ENCODE results near the gene OGA.

The OGA gene

DNA sequence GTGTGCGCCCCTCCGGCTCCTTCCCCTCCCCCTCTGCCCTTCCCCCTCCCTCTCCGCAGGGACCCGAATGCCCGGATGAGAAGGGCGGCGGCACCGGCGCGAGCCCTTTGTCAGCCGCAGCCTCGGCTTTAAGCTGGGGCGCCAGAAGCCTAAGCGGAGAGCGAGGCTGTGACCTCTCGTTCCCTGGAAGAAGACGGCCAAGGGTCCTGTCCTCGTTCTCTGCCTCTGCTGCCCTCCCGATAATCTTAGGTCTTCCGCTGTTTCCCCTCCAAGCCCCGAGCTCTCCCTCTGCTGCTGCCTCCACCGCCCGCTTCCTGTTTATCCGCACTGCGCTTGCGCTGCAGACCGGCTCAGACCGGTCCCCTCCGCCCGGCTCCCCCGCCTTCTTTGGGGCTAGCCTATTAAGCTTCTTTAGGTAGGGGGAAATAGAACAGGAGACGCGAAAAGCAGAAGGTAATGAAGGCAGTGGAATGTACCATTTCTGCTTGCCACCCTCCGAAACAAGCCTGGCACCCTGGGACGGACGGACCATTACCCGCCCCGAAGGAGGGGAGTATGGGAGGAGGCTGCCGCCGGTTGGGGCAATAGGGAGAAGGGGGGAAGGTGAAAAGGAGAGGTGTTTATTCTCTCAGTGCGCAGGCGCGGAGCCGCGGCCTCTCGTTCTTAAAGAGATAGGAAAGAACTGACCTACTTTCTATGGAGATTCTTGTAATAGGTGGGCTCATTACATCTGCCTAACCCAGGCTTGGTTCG is at the start of gene OGA:
OGA (minus strand) TSS at position 326 of the 753 bp plus-strand sequence. CDS start 422 bp downstream, outside the sequence.
- peak; percentile 93 to 99 for DNase-seq

DNA sequence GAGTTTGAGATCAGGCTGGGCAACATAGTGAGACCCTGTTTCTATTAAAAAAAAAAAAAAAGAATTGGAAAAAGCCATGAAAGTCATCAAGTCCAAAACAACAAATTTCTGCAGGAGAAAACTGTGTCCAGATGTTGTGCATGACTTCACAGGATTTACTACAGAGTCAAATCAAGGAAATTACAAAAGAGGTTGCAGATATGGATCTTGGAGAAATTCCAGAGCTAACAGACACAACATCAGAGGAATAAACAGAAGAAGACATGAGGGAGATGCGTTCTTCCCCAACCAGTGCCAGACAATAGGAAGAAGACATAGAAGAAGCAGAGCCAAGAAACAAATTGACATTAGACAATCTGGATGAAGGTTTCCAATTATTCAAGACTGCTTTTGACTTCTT is 49.7 kb upstream of the OGA start:
- no peak for DNase-seq

DNA sequence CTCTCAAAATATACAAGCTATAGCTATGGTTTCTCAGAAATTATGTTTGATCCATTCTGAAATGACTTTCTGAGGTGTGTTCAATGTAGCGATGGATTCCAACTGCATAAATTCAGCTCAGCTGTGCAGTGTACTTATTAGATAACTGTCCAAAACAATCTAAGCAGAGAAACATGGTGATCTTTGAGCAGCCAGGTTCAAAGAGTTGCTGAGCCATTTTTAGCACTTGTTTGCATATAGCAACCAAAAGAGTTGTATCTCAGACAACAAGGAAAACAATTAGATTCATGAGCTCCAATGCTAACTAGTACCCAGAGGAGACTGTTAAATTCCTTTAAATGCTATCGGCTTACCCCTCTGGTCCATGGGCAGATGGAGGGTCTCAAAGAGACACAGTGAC is 41.3 kb upstream of the OGA start:
- DNase-seq: no peak

DNA sequence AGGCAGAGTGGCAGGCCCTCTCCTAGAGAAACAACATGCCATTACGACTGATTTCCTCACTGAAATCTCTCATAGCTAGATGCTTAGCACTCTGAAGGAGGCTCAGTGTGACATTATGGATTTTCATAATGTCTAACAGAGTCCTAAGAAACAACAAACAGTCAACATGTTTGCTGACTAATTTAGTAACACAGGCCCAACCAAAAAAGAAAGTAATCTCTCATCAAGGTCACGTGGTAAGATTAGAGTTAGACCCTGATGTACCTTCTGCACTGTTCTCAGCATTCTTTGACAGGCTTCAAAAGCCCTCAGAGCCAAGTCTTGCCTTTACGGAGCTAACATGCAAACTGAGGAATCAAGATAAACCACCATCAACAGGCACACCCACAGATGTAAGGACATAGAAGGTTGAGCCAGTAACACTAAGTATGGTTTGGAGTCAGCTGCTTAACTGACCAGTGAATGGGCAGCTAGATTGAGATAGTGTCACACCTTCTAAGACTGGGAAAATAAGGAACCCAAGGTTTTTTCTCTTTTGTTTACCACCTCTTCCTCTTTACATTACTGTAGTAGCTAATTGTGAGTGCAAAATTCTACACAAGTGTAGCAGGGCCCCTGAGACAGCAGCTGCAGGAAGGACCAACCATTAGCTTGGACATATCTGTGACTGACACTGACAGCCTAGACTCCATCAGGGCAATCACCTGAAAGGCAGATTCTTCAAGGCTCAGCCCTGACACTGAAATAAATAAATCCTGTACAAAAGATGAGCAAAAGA is 40.7 kb upstream of the OGA start:
- DNase-seq: no peak

DNA sequence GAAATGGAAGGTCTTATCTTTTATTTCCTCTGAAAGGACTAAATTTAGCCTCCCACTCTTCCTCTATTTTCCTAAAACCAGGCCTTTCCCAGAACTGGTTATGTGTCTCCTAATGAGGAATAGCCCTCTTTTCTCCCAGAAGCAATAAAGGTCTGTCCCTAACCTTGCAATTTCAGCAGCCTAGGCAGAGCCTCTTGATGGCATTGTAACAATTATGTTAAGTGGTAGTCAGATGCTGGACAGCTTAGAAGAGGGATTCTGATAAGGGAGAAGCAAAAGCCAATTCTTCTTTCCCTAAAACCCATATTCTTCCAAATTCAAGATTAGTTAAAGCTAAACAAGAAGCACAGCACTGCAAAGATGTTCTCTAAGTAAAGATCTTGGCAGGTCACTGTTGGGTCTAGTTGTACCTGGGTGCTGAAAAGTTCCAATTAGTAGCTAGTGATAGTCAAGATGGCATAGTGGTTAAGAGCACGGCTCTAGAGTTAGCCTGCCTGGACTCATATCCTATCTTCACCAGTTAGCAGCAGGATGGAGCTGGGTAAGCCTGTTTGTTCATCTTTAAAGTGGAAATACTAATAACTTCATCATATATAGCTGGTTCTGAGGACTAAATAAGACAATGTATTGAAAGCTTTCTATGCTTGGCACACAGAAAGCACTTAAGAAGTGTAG is 39.7 kb upstream of the OGA start:
- DNase-seq: no peak

DNA sequence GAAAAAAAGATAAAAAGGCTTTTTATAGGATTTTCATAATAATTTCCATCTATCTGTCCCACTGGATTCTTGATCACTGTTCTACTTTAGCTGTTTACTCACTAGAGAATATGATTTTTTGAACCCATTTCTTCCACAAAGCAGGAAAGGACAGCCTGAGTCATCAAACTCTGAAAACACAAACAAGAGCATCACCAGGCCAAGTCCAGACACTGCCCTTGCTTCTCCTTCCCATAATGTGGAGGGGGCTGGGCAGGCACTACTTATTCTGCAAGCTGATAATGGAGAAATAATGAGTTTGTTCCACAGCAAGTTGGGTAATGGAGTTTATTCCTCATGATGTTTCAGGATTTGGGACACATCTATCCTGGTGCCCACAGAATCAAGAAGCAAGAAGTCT is 38.4 kb upstream of the OGA start:
- DNase-seq: no peak

DNA sequence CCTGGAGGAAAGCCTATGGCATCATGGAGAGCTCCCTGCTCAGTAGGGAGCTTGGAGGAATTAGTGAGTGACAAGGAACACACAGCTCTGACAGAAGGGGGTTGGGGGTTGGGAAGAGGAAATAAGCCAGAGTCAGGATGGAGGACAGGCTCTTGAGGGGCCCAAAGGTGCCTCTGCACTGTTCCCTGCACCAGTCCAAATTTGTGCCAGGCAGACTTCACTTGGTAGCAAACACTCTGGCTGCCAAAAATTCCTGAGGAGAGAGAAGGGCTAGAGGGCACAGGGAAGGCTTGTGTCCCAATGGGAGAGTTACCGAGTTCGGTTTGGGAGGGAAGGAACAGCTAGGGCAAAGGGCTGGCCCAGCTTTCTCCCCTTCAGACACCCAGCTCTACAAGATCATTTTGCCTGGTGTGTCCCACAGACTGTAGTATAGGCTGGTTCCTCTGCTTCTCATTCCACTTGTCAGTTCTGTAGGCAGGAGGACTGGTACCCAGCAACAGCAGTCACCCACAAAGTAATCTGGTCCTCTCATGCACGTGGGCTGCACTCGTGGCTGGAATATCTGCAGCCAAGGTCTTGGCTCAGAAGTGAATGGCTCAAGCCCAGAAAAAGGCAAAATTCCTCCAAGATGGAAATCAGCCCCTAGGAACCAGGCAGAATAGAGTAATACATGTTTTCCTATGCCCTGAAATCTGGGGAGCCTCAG is 33.3 kb upstream of the OGA start:
- no peak for DNase-seq

DNA sequence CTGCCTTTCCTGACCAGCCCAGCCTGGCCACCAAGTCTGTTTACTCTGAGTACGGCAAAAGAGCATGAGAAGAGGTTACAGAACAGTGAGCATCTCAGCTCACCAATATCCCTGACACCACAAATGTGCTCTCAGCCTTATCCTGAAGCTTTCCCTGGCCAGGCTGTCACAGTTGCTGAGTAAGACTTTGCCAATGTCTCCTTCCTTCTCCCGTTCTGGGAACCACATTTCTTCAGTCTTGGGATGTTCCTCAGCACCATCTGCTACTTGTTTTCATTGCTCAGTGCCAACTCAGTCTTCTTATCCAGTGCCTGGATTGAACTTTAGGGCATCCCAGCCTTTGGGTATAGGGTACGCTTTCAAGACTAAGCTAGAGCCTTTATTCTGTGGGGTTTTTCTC is 32.5 kb upstream of the OGA start:
- DNase-seq: no peak

DNA sequence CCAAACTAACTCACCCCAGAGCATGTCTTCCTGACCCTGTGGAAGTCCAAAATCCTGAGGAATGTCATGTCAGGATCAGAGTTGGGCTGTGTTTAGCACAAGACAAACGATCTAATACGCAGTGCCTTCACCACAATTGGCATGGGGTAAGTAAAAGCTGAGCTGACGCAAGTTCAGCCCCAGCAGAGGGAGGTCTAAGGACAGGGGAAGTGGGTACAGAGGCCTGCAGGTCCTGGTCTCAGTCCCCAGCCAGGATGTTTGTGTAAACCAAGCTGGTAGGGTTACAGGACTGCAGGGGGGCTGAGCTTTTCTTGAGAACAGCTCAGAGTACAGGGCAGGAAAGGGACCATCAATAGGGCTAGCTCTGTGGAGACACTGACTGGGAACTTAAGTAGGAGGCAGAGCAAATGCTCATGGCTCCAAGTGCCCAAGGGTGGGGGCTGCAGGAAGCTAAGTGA is 30.7 kb upstream of the OGA start:
- DNase-seq: no peak

DNA sequence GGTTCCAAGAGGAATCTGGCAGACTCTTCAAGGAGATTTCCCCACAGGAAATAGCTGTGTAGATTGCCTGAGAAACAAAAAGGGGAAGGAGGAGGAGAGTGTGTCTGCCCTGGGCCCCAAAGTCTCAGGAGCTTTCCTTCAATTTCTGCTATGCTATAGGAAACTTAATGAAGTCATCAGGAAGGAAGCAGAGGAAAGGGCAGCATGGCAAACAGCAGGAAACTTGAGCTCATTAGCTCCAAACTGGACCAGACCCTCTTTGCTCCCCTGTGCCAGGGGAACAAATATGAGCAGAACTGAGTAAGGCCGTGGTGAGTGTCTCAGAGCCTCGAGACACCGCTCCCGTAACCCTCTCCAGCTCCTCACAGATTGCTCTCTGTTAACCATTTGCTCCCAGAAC is 30.2 kb upstream of the OGA start:
- no peak for DNase-seq

DNA sequence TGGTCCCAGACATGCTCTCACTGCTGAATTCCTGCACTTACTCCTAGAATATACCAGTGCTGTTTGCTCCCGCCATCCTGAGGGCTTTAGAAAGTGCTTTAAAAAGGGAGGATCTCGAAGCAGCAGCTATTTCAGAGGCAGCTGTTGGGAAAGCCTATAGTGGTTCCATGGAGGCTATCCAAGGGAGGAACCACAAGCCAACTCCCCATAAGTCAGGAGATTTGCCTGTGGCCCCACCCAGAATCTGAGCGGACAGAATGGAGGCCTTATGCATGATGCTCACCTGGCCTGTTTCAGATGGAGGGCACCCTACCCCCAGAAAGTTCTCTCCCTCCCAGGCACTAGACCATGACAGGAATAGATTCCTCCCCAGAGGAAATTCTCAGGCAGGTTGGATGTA is 27.6 kb upstream of the OGA start:
- DNase-seq: no peak

DNA sequence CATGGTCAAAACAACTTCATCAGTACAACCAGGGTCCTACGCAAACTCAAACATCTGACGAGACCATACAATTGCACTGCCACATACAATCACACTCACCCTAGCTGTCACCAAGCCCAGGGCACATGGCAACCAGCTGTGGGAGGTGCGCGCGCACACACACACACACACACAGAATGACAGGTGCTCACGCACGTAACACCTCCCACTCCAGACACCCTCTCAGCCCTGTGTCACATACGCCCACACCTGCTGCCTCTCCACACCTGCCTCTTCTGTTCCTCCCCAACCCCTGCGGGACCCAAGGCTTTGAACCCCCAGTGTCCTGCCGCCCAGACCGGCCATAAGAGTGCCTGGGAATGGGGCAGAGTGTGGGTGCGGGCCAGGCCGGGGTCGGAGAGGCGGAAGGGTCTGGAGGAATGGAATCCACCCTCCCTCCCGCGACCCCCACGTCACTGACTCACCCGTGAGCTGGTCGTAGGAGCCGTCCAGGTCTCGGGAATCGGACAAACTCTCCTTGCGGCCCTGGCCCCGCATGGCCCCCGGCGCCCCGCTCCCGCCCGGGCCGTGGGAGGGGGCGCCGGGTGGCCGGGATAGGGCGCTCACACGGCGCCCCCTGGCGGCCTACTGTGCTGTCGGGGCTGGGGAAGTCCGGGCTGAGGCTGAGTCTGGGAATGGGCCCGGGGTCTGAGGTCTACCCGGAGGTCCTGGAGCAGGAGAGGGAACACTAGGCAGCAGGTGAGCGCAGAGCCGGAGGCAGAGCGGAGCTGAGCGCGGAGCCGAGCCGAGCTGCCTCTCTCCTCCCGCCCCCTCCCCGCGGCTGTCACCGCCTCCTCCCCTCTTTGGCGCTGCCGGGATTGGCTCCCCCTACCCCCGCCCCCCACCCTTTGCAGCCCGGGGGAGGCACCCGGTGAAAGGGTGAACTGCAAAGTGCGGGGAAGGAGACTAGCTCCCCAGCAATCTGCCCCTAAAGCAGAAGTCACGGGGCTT is 25.1 kb upstream of the OGA start, which contains the start of gene KCNIP2:
KCNIP2 (minus strand) TSS at position 769 of the 990 bp plus-strand sequence; CDS start at position 537, 232 bp downstream.
- DNase-seq: peak; percentile 58 to 83

DNA sequence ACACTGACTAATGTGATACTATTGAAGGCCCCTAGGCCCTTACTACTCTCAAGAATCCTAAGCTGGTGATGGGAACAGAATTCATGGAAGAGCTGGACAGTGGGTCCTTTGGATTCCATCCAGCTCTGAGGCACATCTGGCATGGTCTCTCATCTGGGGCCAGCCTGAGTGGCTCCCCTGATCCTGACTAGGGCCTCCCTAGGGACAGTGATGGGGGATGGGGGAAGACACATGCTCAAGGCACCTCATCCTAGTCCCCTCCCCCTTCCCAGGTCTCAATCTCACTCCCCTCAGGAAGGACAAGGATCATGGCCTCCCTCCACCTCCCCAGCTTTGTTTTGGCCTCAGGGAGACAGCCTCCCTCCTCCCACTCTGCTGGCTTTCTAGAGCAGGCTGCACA is 23.6 kb upstream of the OGA start:
- no peak for DNase-seq

DNA sequence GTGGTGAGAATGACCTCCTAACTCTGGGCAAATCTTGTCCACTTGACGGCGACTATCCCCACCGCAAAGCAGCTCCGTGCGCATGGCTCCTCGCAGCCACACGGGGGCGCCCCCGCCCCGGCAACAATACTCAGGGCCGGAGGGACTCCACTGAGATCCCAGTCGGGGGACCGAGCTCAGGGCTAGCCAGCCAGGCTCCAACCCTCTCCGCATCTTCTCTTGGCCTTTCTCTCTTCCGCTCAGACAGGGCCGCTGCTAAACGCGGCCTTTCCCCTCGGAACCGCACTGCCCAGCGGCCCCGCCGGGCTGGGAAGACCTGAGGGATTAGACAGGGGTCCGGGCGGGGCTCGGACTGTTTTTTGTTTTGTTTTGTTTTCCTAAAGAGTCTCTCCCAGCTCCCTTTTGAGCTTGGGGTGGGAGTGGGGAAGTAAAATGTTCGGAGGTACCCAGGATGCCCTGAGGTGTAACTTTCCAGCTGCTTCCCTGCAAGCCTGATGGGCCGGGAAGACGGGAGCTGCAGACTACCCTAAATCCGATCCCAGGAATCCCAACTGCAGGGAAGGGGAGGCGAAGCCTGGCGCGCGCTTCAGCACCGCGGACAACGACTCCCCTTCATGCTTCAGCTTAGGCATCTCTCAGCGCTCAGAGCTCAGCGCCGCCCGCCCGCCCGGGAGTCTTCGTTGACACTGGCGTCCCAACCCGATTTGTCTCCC is 22.7 kb upstream of the OGA start:
- peak; percentile 63 to 67 for DNase-seq

DNA sequence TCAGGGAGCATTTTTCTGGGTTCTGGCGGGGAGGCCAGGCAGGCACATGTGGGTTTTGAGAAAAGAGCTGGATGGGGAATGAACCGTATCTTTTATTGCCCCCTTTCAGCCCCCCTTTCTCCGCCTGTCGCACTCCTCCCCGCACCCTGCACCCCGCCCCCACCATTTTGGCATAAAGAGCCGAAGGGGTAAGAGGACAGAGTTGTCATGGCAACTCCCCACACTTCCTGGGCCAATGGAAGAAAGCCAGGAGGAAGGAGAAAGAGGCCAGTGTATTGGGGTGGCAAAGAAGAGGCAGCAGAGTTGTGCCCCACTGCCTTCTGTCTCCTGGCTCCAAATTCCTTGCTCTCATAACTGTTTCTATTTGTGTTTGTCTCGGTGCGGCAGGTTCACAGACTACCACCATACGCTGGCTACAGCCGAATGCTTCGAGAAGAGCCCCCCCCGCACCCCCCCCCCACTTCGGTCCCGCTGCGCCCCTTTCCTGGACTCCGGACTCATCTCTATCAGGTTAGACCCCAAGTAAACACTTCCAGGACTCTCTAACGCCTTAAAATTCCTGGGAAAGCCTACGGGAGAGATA is 21.9 kb upstream of the OGA start:
- DNase-seq: no peak

DNA sequence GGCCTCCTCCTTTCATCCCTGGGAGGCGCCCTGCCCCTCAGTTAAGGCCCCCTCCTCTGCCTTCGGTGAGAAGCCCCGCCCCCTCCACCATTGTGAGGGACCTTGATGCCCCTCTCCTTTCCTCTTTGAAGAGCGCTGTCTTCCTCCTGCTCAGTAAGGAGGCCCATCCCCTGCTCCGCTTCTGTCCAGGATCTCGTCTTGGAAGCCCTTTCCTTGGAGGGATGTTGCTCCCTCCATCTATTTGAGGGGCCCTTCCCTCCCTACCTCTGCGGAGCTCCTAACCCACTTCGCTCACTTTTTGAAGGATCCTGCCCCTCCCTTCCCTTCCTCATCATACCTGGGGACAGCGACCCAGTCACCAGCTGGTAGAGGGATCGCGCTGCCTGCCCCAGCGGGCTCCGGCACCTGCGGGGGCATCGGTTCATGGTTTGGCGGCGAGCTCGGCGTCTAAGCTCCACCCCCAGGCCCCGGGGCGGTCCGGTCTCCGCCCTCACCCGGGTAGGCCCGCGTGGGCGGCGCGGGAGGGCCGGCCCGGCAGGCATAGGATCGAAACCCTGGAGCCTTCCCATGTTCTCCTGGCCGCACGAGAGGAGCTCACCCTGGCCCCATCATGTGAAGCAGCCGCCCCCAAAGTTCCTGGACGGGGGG is 21.3 kb upstream of the OGA start:
- peak; percentile 63 to 64 for DNase-seq

DNA sequence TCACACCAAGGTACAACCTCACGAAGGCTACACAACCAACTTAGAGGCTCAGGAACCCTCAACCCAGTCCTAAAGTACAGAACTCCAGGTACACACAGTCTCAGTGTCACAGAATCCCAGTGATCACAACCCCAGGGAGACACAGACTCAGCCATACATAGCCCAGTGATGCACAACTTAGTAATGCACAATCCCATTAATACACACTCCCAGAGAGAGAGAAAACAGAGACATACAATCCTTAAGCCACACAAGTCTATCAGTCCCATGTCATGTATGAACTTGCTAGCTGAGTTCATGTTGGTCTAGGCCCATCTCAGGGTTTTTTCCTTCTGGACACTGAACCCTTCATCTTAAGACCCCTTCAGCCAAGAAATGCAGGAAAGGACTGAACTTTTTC is 20.8 kb upstream of the OGA start:
- DNase-seq: no peak

DNA sequence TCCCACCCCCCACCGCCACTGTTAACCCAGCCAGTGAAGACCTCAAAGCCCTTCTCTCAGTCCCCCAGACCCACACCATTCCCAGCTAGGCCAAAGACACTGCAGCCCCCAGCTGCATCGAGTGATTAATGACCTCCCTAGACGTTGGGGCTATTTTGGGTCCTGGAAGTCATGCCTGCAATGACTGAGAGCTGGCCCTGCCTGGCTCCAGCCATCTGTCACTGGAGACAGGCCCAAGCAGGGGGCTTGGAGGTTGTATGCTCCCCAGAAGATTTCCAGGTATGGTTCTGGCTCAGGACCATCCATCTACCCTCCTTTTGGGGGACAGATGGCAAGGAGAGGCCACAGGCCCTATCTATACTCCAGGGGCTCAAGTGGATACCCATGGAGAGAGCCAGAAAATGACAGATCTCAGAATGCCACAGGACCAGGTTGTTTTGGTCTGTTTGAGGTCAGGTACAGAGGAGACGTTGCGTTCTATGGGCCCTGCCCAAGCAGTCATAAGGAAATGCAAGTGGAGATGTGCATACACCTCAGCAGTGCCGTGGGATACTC is 20.2 kb upstream of the OGA start:
- DNase-seq: no peak

DNA sequence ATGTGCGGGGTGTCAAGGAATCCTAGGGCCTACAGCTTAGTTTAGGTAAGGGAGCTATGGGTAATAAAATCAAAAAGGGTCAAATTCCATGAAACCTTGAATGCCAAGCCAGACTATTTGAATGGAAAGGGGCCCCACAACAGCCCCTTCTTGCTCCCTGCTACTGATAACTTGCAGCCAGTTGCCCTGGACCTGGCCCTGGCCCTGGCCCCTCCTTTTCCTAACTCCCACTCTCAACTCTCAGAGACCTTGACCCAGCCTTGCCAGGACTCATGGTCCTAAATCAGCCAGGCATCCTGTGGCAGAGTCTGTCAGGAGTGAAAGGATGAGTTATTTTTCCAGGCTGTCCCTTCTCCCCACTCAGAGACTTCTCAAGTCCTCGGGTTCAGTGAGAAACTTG is 19.5 kb upstream of the OGA start:
- no peak for DNase-seq

DNA sequence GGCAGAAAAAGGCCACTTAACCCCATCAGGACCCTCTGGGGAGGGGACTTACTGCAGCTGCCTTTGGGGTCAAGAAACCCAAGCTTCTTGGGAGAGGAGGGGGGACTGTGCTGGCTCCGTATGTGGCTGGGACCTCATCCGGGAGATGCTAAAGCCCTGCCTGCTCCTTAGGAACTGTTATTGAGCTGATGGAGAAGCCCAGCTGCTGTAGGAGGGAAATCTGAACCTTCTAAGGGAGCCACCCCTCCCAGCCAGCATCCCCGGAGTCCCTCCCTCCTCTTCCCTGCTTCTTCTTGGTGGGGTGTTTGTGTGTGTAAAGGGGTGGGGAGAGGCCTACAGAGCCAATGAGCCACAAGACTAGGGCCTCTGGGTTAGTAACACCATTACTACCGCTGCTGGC is 17.1 kb upstream of the OGA start:
- DNase-seq: no peak
